Measurements from ENCODE around the gene HFE. TPM values are rescaled to one million over a fixed set of nuclear protein-coding genes. Genes with fewer than 3 reads are reported as not detected.
A peak's percentile ranks its signal among the peaks of the same experiment; 100 is the strongest.

HFE gene
- total and polyA plus RNA-seq, 12 donors, result 6.2 to 32.1 (median 15.2) TPM

DNA sequence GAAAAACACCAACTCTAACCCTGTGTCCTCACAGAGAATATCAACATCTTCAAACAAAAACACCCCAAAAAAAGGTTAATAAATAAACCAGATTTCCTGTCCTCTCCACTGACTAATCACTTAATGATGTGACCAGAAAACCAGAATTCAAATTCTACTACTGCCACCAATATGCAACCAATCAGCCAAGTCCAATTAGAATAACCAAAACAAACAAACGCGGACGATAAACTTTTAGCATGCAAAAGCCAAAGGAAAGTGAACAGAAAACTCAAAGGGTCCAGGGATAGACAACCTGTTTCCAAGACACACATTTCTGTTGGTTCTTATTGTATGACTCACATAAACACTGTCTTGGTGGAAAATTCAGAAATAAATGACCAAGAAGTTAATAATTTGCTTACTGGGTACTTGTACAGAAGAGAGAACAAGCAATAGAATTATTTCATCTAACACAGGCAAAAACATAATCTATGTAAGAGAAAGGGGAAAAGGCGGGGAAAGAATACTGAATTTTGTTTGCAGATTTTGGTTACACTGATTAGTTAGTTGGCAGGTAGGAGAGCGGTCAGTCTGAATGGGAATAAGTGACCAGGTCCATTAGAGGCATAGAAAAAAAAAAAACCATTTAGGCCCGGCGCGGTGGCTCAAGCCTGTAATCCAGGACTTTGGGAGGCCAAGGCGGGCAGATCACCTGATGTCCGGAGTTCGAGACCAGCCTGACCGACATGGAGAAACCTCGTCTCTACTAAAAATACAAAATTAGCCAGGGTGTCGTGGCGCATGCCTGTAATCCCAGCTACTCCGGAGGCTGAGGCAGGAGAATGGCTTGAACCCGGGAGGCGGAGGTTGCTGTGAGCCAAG, 34.1 kb downstream of the HFE start:
- H3K27ac ChIP-seq, result no peak overlapping the region
- no peaks in the 10 kb centered on the region for H3K36me3 ChIP-seq (replicated peaks in 1 of 2)
- no peaks in the 10 kb centered on the region for H3K27me3 ChIP-seq
- intact Hi-C loops (cut with DNase I), result no loop called here
- WGBS, 4 donors, result 94 to 96% (median 96%) methylated on average over 18 of the region's 18 CpGs
- TF ChIP-seq POLR2A (IDR thresholded peaks at IDR 0.05), result no peak
- no peak for TF ChIP-seq CTCF (IDR thresholded peaks at IDR 0.05)
- no peaks in the 10 kb centered on the region for H3K9me3 ChIP-seq (replicated peaks in 1 of 3)
- DNase-seq, result peak in 1 of 7 donors; percentile 66
- H3K4me1 ChIP-seq (replicated peaks in 1 of 2), result peaks cover 0 to 7% of the 10 kb centered on the region in 2 donors
- no peak overlapping the region for H3K4me3 ChIP-seq

DNA sequence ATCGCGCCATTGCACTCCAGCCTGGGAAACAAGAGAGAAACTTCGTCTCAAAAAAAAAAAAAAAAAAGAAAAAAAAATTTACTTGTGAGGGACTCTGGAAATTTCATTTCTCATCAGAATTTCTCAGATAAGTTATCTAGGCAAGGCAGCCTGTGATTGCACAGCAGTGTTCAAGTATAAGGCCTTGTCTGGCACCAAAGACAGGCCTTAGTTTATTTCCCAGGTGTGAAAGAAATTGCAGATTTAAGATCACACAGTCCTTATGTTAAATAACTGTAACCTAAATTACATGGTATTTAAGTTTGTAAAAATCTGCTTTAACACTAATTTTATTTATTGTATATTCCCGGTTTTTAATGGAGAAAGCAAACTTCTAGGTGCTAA, 34.8 kb downstream of the HFE start:
- no peaks in the 10 kb centered on the region for H3K36me3 ChIP-seq (replicated peaks in 1 of 2)
- no peak for DNase-seq
- no peaks in the 10 kb centered on the region for H3K9me3 ChIP-seq (replicated peaks in 1 of 3)
- intact Hi-C loops (cut with DNase I), result no loop called here
- peak overlapping the region in 1 of 4 donors; percentile 79 for H3K4me3 ChIP-seq
- peak overlapping the region; percentile 94 to 99 (median 97) for H3K27ac ChIP-seq
- H3K27me3 ChIP-seq, result no peaks in the 10 kb centered on the region
- WGBS, 4 donors, result 82 to 88% (median 85%) methylated on average over 4 of the region's 4 CpGs
- H3K4me1 ChIP-seq (replicated peaks in 1 of 2), result peaks cover 6 to 13% of the 10 kb centered on the region in 2 donors
- no peak for TF ChIP-seq CTCF (IDR thresholded peaks at IDR 0.05)
- TF ChIP-seq POLR2A (IDR thresholded peaks at IDR 0.05), result no peak

- Histone ChIP-seq H3K27me3 (no peaks in the 10 kb centered on the region), H3K9me3 (replicated peaks in 1 of 3) (no peaks in the 10 kb centered on the region), H3K4me3 (peak overlapping the region in 1 of 4 donors; percentile 79), H3K36me3 (replicated peaks in 1 of 2) (no peaks in the 10 kb centered on the region), H3K4me1 (replicated peaks in 1 of 2) (peaks cover 10 to 17% of the 10 kb centered on the region in 2 donors), H3K27ac (peak overlapping the region; percentile 94 to 99 (median 97))
- WGBS, 4 donors, result 52 to 64% (median 59%) methylated on average over 6 of the region's 6 CpGs
- intact Hi-C loops (cut with DNase I), result no loop called here
- DNase-seq, result peak in 4 of 7 donors; percentile 21 to 73 (median 42)
- TF ChIP-seq CTCF (IDR thresholded peaks at IDR 0.05) (no peak), POLR2A (IDR thresholded peaks at IDR 0.05) (peak in 1 of 2 donors; percentile 10)
These were observed 35.2 kb downstream of the HFE start for GRCh38 chr6:26122402-26122792.

- 1% methylated on average over 36 to 38 of the region's 38 CpGs for WGBS, 4 donors
- Histone ChIP-seq H3K27ac (peak overlapping the region; percentile 94 to 99 (median 97)), H3K9me3 (replicated peaks in 1 of 3) (no peaks in the 10 kb centered on the region), H3K4me1 (replicated peaks in 1 of 2) (peaks cover 16 to 24% of the 10 kb centered on the region in 2 donors), H3K27me3 (no peaks in the 10 kb centered on the region), H3K36me3 (replicated peaks in 1 of 2) (peaks cover 0 to 2% of the 10 kb centered on the region in 2 donors), H3K4me3 (peak overlapping the region; percentile 19 to 97 (median 71))
- peak; percentile 94 to 99 (median 97) for DNase-seq
- intact Hi-C loops (cut with DNase I), result no loop called here
- TF ChIP-seq POLR2A (IDR thresholded peaks at IDR 0.05) (peak; percentile 90 to 98), CTCF (IDR thresholded peaks at IDR 0.05) (peak in 1 of 6 experiments; percentile 11)
These were observed 35.8 kb downstream of the HFE start for GRCh38 chr6:26122793-26123674.

Data from adrenal gland (tissue), 12 donors.